DMS53 treated with DMSO at 0.1 percent for 48 hours (cell line): ENCODE results near the gene FCER1G.
"Not testable (repeated sequence)": the region's sequence is repeated elsewhere in the genome, so short reads cannot be mapped to it uniquely, and the experiment has no call there.

Source experiments
- DNase-seq: peaks from one replicate; lab custom pipeline; 2025; ENCODE audit not compliant: unreplicated experiment; lab: John Stamatoyannopoulos, UW

Gene FCER1G

GRCh38 chr1:161228032-161228431 lies 12.9 kb downstream of the FCER1G start:
- no peak for DNase-seq

GRCh38 chr1:161229896-161230295 lies 14.8 kb downstream of the FCER1G start:
- no peak for DNase-seq

- no peak for DNase-seq
These were observed 15.7 kb downstream of the FCER1G start for GRCh38 chr1:161230762-161231161.

GRCh38 chr1:161233102-161233501 lies 18.0 kb downstream of the FCER1G start:
- DNase-seq: no peak

DNA sequence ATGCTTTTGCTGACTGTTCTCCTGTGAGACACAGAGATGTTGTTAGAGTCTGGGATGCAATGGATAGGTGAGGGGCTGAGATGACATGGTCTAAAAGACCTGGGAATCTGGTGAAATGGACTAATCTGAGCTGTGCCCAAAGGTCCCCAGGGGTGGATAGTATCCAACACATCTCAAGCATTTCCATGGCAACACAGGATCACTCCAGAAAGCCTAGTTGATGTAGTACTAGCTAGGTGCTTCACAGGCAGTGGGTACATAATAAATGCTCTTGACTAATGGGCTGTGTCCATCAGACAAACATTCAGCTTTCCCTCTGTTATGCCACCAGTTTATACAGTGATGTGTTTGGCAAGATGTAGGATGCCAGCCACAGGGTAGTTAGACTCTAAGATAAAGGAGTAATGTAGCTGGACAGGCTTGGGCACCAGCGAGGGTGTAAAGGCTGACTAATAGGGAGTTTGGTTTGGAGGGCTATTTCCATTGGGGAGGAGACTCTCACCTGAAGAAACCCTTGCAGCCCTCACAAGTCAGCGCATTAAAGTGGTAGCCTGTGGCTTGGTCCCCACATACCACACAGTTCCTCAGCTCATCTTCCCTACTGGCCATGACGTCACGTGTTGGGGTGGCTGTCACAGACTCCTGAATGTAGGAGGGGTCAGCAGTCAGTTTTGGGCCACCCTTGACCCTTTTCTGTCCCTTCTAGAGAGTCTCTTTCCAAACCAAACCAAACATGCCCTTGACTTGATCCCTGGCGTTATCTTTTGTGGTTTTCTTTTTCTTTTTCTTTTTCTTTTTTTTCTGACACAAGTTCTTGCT lies 21.1 kb downstream of the FCER1G start:
- no peak for DNase-seq

DNA sequence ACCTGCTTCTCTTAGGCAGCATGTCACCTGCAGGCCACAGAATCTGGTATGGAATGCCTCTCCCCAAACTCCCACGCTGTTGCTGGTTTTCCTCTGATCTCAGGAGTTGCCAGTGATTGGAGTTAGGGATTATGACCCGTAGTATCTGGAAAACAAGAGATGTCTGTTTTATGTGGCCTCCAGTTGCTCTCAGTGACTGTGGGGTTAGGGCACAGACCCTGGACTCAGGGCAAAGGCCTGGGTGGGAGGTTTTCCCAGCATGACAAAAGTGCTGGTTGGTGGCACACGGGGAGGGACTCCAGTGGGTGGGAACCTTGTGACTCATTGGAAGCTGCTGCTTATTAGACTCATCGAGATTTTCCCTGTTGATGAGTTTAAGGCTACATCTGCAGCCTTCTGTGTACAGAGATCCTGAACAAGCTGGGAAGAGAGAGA lies 23.0 kb downstream of the FCER1G start, which contains the start of gene NR1I3:
NR1I3 (minus strand) TSS at position 165 of the 435 bp plus-strand sequence. CDS start 1,638 bp downstream, outside the sequence.
- DNase-seq: no peak

DNA sequence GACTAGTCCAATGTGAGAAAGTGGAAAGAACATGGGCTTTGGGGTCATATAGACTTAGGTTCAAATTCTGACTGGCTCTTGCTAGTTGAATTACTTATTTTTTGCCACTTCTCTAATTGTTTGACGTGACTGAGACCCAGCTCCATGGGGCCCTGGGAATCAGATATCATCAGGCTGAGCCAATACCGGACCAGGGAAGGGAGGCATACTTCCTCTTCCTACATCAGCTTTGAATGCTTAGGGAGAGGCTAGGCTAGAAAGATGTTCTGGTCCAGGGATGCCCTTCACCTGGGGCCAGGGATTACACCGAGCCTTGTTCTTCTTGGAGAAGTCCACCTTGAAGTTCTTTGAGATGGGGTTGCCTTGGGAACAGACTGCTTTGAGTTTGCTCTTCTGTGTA lies 26.6 kb downstream of the FCER1G start:
- no peak for DNase-seq

DNA sequence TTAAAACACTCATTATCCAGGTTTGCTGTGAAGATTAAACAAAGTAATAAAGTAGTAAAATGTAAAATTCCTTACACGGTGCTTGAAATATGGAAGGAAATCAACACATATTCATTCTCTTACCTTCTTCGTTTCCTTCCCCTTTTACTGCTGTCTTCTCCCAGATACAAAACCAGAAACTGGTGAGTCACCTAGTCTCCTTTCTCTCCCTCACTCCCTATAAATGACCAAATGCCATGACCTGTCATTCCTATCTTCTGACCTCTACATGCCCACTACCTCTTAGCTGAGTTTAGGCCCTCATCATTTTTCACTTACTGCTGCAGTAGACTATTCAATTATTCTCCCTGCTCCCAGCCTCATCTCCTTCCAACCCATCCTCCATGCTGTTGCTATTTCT lies 27.2 kb downstream of the FCER1G start:
- no peak for DNase-seq

- DNase-seq: no peak
These were observed 29.8 kb downstream of the FCER1G start for GRCh38 chr1:161244888-161245287.

GRCh38 chr1:161250100-161250499 lies 35.0 kb downstream of the FCER1G start:
- DNase-seq: not testable (repeated sequence)

DNA sequence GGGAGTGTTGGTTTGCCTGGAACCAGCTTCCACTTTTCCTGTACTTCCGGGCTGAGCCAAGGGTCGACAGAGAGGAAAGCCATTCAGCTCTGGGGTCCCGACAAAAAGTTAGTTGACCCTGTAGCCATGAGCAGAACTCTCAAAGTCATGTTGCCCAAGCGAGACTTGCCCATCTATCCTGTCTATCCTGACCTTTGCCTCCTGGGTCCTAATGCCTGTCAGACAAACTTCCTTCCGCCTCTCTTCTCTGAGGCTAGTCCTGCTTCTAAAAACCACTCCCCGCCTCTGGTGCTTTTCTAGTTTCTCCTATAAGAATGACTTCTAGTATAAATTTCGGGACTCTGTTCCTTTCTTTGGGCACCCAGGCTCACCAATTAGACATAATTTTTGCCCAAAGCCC lies 35.7 kb downstream of the FCER1G start:
- DNase-seq: no peak

DNA sequence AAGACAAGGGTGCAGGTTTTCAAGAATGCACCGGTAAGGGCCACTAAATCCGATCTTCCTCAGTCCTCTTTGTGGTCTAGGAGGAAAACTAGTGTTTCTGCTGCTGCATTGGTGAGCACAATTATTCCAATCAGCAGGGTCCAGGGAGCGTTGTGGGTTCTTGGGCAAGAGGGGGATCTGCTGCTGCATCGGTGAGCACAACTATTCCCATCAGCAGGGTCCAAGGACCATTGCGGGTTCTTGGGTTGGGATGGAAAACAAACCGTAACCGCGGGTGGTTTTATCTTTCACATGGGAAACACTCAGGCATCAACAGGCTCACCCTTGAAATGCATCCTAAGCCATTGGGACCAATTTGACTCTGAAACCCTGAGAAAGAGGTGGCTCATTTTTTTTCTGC lies 36.5 kb downstream of the FCER1G start:
- DNase-seq: no peak

DNA sequence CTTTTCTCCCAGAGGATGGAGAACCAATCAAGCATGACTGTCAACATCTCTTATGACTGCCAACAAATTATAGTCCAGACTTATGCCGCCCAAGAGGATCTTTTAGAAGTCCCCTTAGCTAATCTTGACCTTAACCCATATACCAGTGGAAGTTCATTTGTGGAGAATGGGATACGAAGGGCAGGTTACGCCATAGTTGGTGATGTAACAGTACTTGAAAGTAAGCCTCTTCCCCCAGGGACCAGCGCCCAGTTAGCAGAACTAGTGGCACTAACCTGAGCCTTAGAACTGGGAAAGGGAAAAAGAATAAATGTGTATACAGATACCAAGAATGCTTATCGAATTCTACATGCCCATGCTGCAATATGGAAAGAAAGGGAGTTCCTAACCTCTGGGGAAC lies 40.2 kb downstream of the FCER1G start:
- DNase-seq: not testable (repeated sequence)

DNA sequence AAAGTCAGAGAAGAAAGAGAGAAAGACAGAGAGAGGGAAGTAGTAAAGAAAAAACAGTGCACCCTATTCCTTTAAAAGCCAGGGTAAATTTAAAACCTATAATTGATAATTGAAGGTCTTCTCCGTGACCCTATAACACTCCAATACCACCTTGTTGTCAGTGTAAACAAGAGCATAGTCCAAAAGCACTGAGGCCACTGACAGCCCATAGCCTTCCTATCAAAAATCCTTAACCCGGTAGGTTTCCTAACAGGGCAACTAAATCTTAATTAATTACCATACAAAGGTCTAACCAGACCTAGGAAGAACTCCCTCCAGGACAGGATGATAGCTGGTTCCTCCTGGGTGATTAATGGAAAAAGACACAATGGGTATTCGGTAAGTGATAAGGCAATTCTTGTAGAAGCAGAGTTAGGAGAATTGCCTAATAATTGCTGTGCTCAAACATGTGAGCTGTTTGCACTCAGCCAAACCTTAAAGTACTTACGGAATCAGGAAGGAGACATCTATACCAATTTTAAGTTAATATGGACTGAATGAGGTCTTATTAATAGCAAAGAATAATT lies 40.9 kb downstream of the FCER1G start:
- not testable (repeated sequence) for DNase-seq

DNA sequence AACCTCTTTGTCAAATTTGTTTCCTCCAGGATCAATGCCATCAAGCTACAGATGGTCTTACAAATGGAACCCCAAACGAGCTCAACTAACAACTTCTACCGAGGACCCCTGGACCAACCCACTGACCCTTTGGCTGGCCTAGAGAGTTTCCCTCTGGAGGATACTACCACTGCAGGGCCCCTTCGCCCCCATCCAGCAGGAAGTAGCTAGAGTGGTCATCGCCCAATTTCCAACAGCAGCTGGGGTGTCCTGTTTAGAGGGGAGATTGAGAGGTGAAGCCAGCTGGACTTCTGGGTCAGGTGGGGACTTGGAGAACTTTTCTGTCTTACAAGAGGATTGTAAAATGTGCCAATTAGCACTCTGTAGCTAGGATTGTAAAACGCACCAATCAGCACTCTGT lies 42.0 kb downstream of the FCER1G start:
- DNase-seq: not testable (repeated sequence)

DNA sequence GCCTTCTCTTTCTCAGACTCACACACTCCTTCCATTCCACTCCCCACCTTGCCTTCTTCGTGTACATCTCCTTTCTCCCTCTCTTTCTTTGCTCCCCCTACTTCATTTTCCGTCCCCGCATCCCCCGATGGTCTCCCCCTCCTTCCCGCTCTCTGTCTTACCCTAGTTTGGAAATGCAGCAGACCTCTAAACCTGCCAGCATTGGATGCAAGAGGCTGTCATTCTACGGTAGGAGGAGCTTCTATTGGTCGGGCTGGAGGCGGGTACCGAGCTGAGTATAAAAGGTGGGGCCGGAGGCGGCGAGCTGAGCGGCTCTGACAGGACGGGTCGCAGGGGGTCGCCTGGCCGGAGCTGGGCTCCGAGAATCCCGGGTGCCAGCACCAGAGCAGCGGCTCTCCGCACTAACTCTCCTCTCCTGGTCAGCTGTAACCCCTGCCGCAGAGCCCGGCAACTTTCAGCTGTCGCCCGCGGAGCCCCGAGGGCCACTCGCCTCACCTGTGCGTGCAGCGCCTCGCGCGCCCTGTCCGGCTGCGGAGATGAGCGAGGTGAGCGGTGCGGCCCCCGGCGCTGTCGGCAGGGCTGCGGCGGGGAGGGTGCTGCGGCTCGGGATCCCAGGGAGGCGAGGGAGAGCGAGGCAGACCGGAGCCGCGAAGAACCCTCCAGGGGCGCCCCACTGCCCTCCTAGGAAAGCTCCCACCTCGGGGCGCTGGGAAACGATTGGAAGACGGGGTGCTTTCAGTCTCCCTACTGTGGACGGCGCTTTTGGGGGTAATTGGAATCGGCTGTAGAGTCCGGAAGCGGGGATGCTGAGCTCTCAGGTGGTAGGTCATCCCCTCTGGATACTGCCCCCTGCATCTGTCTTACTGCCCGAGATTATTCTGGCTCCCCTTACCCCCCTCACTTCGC lies 43.6 kb downstream of the FCER1G start, which contains the start of gene PCP4L1:
PCP4L1 (plus strand) TSS at position 307 of the 906 bp plus-strand sequence; CDS start at position 537, 230 bp downstream.
- peak; percentile 49 for DNase-seq

DNA sequence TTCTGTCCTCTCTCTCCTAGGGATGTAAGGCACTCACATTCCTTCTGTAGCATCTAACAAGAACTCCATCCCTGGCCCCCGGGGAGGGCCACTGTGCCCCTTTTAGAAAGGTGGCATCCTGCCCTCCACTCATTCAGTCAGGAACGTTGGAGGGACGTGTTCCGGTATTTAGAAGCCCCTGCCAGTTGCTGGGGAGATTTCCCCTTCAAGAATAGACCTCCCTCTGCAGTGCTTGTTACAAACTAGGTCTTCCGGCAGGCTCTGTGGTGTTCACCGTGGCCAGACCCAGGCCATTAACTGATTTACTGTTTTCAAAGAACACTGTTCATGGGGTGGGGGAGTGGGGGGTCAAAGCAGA lies 44.2 kb downstream of the FCER1G start:
- DNase-seq: no peak

DNA sequence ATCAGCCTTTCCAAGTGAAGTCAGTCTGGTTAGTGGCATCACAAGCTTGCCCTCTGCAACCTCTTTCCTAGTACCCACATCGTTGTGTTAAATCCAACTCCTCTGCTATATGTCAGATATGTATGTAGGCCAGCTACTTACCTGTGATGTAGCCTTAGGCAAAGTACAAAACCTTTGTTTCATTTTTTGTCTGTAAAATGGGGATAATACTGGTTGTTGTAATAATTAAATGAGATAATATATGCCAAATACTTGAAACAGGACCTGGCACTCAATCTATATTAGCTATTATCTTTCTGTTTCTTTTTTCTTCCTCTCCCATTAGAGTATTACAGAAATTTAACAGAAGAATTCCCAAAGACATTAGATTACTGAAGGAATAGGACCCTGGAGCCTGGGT lies 44.7 kb downstream of the FCER1G start:
- no peak for DNase-seq

DNA sequence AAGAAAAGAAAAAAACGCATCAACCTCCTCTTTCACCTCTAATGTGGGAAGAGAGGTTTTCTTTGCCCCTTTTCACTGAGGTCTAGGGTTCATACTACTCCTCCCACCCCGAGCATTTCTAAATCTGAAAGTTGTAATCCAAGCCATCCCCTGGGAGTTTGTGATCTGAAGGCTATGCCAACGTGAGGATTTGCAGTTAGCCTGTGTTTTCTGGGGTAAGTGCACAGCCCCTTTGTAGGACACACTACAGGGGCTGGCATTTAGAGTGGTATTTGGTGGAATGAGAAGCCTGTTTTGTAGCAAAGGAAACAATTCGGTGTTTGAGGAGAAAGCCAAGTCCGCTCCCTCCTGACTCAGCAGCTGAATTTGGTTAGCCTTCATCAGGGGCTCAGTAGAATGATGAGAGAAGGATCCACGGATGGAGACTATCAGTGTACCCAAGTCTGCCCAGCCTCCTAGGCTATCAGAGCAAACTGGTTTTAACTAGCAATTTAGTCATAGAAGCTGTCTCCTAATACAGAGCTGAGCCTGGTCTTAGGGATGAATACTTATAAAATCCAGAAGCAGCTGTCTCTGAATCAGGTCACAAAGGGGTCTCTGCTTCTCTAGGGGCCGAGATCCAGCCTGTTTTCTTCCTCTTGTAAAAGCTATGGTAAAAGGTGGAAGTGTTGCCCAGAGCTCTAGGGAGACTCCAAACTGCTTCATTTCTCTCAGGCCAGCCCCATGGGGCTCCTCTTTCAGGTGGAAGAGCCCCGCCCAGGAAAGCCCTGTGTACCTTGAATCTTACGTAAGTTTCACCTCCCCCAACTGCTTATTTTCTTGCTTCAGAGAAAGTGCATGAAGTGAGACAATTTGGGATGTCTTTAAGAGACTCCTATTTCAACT lies 45.5 kb downstream of the FCER1G start:
- no peak for DNase-seq
